T-helper 22 cell (primary cell): Measurements from ENCODE around the gene WNK2.
"Not testable (repeated sequence)": the region's sequence is repeated elsewhere in the genome, so short reads cannot be mapped to it uniquely, and the experiment has no call there.

Experiments
- DNase-seq: peaks from one replicate; pipeline ENCODE4 v3.0.0-alpha.2; 2020; ENCODE audit warnings: low read depth

WNK2 gene

DNA sequence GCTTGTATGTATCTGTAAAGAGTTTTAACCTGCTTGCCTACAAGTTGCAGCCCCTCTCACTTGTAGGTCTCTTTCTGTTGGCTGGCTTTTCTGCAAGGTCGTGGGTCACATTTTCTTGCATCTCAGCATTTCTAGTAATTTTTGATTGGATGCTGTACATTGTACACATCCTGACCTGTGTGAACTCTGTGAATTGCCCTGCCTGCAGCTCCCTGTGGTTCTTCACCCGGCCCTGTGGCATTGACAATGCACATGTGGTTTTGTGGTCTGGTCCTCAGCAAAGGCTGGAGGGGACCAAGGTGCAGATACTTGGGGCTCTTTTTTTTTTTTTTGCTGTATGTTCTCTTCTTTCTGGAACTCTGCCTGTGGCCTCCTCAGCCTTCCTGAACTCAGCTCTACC is 53.6 kb downstream of the WNK2 start:
- no peak for DNase-seq

DNA sequence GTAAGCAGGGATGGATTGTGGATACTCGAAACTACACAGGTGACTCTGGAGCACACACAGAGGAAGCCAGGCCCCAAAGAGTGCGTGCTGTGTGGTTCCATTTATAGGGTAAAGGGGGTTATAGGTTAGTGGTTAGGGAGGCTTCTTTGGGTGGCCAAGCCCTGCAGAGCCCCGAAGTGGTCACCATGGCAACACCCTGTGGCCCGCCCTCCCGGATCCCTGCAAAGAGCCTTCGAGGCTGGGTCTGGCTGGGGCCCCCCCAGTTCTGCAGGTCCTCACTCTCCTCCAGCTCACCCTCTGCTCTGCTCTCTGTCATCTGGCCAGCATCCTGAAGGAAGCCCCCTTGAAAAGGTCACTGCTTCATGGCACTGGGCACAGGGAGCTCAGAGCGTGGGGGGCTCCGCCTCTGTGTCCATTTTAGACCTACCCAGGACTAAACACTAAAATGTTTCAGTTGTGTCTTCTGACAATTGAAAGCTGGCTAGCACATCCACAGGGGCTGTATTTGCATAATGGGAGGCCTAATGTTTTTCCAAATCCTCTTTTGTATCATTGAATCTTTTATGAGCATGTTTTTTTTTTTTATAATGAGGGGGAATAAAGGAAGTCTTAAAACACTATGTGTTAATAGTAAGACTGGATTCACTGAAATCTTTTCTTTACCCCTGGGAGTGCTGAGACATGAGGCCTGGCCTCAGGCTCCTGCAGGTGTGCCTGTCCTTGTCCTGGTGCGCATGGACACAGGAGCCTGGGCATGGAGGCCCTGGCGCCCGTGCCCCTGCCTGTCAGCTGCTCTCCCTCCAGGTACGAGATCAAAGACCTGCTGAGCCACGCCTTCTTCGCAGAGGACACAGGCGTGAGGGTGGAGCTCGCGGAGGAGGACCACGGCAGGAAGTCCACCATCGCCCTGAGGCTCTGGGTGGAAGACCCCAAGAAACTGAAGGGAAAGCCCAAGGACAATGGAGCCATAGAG is 55.3 kb downstream of the WNK2 start:
- no peak for DNase-seq

DNA sequence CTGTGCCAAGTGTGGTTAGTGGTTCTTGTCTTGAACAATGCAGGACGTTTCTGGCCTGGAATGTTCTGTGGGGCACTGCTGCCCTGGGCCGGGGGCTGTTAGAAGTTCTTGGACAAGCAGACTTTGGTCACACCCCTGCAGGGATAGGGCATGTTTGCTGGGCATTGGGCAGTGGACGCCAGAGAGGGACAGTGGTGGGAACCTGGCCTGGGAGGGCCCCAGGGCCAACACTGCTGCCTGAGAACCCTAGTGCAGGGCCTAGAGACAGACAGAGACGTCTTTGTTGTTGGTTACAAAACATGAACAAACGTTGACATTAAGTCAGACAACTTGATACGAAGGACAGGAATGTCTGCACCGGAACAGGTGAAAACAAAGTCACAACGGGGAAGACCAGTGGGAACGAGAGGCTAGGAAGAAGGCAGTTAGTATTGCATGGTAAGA is 57.0 kb downstream of the WNK2 start:
- no peak for DNase-seq

DNA sequence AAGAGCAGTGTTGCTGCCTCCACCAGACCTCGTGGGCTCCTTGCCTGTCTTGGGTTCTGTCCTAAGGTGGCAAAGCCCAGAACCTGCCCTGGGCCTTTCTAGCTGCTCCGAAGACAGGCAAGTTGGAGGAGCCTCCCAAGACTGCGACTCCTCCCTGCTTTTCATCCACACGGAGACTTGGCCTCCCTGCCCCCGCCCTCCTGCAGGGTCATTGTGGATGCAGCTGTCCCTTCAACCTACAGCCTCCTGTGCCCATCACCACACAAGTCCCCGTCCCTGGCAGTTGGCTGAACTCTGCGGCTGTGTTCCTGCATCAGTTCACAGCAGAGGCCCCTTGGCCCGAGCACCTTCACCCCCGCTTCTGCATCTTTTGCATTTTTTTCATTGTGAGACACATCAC is 59.2 kb downstream of the WNK2 start:
- DNase-seq, result no peak

DNA sequence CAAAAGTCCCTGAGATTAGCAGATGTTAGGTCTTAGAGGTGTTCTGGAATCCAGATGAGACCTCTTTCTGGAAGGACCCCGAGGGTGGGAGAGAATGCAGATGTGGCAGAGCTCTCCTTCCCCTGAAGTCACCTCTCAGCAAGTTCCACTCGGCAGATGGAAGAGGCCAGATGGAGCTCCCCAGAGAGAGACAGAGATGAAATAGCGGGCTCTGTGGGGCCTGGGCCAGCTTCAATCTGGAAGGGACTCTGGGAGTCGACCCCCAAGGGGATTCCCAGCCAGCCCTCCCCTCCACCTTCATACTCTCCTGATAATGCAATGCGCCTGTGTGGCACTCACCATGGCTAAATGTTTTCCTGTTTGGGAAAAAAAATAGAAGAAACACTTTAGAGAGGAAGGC is 60.2 kb downstream of the WNK2 start:
- no peak for DNase-seq

DNA sequence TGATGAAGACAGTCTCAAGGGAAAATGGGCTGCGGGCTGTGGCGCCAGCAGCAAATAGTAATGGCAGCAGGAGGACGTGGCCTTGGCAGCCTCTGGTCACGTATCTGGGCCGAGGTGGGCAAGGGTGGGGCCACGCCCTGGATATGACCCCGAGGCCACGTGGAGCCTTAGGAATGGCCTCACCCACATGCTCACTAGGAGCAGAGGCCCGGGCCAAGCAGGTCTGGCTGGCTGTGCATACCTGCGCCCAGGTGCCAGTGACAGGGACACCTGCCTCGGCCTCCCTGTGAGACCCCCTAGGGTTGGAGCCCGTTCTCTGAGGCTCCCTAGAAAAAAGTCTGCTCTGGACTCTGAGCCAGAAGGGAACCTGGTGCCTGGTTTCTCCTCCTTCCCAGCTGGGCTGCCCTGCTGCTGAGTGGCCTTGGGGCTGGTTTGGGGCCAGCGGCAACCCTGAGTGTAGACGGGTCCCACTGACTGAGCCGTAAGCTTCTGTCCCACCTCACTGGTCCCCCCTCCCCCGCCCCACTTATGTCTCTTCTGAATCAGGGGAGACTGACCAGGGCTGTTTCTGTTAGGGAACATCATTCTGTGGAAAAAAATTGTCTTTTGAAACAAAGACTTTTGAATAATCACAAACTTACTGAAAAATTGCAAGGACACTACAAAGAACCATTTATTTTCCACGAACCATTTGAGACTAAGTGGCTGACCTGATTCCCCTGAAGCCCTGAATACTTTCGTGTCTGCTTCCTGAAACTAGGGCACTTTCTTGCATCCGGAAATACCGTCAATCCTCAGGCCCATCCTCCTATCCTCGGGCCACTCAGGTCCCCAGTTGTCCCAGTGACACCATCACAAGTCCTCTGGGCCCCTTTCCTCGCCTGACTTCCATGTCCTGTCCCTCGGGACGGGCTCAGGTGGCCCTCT is 60.8 kb downstream of the WNK2 start:
- no peak for DNase-seq

DNA sequence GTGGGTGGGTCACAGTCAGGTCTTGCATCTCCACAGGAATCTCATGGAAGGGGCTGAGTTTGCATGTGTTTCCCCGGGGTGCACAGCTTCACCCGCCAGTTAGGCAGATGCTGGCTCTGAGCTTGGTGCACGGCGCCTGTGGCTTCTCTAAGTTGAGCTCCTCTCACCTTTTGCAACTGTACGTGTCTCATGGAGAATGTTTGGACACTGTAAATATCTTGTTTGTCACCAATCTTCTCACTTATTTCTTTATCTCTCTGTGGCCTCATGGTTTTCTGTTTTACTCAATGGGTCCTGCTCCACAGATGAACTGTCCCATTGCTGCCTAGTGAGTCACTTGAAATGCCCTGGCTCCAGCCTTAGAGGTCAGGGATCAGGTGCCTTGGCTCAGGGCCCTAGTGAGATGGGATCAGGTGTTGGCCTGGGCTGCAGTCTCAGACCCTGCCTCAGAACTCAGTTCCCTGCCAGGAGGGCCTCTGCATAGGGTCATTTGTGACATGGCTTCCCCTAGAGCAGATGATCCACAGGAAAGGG is 61.6 kb downstream of the WNK2 start:
- no peak for DNase-seq

DNA sequence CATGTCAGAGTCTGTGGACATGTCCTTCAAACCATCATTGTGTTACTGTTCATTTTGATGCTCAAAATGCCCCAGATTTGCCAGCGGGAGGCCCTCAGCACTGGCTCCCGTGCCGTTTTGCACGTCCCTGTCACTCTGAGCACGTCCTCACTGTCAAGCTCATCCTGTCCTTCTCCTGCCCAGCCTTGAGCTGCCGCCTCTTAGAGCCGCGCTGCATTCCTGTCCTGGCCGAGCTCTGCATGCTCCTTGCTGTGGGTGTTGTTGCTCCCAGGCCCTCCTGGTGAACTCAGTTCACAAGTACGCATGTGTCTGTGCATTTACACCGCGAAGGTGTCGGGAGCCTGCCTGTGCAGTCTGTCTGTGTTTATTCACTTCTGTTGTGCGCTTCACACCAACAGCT is 62.2 kb downstream of the WNK2 start:
- DNase-seq, result no peak

DNA sequence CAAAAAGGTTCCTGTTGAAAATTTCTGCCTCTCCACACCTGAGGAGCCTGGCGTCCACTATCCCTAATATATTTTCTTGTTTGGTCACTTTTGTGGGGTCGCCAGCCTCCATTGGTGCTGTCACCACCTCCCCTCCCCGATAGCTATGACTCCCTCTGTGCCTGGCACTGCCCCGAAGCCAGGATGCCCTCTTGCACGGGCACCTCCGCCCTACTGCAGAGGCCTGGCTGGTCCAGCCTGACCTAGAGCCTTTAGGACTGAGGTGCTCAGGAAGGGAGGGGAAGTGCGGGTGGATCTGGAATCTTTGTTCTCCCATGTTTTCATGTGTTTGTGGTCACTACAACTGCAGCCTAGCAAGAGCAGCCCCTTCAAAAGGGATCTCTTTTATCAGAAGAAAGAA is 62.6 kb downstream of the WNK2 start:
- DNase-seq, result no peak

DNA sequence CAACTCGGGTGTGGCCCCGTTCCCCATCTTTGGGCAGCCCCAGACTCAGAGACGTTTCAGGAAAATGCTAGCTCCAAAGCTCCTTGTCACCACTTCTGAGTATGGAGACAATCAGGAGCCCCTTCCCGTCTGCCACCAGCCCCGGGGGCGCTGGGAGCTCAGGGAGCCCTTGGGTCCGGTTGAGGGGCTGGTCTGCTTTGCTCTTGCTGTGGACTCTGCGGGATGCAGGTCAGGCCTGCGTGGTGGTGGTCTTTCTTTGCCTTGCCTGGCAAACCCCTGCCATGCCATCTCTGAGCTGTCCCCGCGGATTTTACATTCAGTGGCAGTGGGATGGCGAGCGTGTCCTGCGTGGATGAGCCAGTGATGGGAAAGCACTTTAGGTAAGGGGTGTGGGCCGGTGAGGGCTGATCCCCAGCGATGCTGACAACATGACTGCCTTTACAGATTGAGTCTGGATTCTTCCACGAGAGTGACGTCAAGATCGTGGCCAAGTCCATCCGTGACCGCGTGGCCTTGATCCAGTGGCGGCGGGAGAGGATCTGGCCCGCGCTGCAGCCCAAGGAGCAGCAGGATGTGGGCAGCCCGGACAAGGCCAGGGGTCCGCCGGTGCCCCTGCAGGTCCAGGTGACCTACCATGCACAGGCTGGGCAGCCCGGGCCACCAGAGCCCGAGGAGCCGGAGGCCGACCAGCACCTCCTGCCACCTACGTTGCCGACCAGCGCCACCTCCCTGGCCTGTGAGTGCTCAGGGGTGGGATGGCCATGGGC is 63.3 kb downstream of the WNK2 start:
- DNase-seq, result no peak

DNA sequence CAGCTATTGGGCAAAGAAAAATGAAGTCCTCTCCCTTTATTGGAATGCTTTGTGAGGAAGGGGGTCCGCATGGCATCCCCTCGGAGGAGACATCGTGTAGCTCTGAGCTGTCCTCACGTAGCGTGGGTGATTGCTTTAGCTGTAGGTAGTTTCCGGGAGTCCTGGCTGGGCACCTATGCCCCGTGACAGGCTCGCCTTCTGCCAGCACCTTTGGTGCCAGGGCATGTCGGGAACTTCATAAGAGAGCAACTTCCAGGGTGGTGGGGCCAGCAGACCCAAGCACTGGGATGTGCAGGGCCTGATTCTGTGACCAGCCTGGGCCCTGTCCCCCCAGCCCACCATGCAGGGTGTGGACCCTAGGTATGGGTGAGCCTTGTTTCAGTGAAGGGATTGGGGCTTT is 64.0 kb downstream of the WNK2 start:
- no peak for DNase-seq

DNA sequence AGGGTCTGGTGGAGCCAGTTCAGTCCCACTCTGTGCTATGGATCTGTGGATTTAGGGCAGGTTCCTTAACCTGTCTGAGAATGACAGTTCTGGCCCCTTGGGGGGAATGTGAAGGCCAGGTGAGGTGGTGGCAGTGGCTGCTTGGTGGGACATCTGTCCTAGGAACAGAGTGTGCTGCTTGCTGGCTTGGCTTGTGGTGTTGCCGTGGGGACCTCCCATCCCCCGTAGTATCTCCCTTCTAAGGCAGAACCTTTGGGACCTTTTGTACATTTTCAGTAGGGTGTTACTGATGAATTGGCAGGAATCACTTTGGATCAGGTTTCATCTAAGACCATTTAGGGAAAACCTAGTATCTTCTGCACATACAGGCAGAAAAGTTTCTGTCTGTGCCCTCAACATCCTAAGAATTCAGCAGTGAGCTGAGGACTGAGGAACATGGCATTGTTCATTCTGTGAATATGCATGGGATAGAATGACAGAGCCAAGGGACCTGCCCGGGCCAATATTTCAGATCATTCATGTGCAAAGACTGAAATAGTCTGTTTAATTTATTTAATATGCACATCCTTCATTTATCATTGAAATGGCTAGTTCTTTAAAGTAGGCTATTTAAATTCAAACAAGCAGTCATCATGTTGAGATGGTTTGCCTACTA is 64.6 kb downstream of the WNK2 start:
- DNase-seq, result no peak

DNA sequence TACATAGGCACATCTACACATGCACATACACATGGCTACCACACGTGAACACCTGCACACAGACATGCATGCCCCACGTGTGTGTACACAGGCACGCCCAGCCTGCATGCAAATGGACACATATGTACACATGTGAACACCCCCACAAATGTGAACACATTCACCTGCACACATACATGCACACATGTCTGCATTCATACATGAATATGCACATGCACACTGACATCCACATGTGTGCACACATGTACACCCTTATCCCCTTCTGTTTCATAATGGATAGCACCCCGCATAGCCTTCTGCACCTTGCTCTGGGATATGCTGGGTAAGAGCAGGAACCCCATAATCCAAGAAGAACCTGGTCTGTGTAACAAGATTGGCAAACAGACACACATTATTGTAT is 66.2 kb downstream of the WNK2 start:
- DNase-seq, result no peak

DNA sequence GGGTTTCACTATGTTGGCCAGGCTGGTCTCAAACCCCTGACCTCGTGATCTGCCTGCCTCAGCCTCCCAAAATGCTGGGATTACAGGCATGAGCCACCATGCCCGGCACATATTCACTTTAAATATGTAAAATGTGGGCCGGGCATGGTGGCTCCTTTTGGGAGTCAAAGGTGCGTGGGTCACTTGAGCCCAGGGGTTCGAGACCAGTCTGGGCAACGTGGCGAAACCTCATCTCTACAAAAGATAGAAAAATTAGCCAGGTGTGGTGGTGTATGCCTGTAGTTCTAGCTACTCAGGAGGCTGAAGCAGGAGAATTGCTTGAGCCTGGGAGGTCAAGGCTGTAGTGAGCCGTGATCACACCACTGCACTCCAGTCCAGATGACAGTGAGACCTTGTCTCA is 67.4 kb downstream of the WNK2 start:
- not testable (repeated sequence) for DNase-seq

DNA sequence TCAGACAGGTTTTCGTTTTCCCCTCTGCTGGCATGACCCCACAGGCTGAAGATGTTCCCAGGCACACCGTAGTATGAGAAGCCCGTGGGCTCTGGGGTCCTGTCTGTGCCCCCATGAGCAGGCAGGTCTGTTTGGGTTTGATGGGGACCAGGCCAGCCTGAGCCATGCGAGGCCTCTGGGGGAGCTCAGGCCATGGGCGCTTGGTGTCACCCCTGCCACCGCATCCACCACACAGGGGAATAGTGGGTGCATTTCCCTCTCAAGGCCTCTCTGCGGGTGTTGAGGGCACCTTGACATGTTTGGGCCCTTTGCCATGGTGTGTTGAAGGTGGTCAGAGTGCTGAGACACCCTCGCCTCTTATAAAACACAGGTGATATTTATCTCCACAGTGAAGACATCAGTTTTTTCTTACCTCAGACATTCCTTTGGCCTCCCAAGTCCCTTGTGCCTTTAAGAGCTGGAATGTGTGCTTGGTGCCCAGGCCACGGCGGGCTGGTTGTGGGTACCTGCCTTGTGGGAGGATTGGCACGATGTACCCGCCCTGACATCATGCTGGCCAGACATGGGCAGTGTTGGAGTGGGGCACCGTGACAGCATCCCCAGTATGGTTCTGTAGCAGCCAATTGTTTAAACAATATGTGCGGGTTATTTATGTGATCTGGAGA is 68.3 kb downstream of the WNK2 start:
- DNase-seq, result no peak

DNA sequence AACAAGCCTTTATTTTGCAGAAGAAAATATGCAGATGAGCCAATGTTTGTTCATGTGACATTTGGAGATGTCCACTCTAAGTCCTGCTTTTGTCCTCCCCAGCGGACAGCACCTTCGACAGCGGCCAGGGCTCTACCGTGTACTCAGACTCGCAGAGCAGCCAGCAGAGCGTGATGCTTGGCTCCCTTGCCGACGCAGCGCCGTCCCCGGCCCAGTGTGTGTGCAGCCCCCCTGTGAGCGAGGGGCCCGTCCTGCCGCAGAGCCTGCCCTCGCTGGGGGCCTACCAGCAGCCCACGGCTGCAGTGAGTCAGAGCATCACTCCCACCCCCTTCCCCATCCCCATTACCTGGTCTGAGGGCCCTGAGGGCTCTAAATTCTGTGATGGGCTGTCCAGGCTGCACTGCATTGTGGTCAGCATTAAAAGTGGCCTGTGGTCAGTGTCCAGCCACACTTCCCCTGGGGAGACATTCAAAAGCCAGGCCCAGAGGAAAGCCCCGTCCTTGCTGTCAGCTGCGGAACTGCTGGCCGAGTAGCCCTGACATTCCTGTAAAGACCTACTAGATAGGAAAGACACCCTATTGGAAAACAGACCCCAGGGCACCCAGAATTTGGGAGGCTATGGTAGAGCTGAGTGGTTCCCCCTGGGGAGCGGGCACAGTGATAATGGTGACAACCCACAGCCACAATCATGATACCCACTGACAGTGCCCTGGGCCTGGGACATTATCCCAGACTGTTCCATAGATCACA is 69.0 kb downstream of the WNK2 start:
- DNase-seq, result no peak

DNA sequence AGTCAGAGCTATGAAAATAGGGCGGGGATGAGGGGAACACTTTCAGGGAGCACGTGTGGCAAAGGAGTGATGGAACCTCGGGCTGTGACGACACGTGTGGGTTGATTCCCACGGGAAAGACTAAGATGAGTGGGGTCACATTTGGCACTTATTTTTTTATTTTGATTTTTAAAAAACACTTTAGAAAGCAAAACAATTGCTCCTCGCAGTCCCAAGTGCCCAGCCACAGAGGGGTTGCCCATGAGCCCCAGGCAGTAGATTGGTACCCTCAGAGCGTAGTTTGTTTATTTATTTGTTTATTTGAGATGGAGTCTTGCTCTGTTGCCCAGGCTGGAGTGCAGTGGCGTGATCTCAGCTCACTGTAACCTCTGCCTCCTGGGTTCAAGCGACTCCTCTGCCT is 69.7 kb downstream of the WNK2 start:
- DNase-seq, result no peak

DNA sequence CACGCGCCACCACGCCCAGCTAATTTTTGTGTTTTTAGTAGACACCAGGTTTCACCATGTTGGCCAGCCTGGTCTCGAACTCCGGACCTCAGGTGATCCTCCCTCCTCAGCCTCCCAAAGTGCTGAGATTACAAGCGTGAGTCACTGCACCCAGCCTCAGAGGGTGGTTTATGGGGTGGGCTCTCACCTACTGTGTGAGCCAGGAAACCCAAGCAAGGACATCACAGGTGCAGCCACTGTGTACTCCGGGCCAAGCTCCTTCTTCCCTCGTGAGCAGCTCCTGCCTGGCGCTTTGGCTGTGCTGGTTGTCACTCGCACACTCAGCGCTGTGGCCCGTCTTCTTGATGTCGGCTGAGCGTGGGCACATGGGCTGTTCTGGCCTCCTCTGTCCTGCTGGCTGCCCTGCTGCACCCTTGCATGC is 70.1 kb downstream of the WNK2 start:
- DNase-seq, result no peak

DNA sequence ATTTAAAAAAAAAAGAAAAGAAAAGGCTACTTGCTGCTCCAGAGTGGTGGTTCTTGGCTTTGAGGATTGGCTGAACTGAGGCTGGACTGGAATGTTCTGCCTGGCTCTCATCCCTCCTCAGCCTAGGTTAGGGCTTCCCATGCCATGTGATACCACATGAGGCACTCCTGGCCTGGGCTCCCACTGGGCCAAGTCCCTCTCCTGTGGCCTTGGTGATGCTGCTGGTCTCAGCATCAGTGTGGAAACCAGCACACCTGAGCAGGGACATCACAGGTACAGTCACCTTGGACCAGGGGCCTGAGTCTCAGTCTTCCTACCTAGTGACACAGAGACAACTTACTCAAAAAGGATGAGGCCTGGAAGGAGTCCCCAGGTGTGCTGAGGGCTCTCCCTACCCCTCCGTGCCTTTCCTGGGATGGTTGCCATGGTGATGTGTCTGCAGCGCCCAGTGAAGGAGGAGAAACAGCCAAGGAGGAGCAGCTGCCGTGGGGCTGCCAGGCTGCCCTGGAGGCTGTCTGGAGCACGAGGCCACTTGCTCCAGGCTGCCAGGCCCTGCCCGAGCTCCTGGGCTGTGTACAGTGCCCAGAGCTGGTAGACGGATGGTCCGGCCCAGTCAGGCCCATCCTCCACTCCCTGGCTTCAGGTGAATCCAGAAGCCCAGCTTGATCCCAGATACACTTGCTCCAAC is 71.0 kb downstream of the WNK2 start:
- no peak for DNase-seq
